Measurements from ENCODE around the gene AMBRA1. TPM values are rescaled to one million over a fixed set of nuclear protein-coding genes. Genes with fewer than 3 reads are reported as not detected.

The AMBRA1 gene
- total RNA-seq, 1 experiment from 2014 or later: 15.8 TPM

DNA sequence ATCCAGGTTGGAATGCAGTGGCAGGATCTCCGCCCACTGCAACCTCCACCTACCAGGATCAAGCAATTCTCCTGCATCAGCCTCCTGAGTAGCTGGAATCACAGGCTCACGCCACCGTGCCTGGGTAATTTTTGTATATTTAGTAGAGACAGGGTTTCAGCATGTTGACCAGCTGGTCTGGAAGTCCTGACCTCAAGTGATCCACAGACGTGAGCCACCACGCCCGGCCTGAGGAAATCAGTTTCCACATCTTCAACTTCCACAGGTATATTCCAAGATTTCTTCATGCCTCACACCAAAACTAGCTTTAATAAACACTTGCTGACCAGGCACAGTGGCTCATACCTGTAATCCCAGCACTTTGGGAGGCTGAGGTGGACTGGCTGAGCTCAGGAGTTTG is 15.6 kb upstream of the AMBRA1 start:
- no peak overlapping the region for H2AFZ ChIP-seq (ENCODE audit: low read length)
- no peaks in the 10 kb centered on the region for H3F3A ChIP-seq (ENCODE audit: low read length, unreplicated experiment)
- H3K9ac ChIP-seq (ENCODE audit: low read length): no peak overlapping the region
- no peak overlapping the region for H3K4me3 ChIP-seq (ENCODE audit: low read length)
- H3K36me3 ChIP-seq (ENCODE audit: low read depth, low read length): no peaks in the 10 kb centered on the region
- DNase-seq: no peak
- H4K20me1 ChIP-seq (ENCODE audit: low read length): no peaks in the 10 kb centered on the region
- no TSS peak for BruUV-seq (replicated peaks)
- no peak for ATAC-seq
- TF ChIP-seq, protein P1, sequence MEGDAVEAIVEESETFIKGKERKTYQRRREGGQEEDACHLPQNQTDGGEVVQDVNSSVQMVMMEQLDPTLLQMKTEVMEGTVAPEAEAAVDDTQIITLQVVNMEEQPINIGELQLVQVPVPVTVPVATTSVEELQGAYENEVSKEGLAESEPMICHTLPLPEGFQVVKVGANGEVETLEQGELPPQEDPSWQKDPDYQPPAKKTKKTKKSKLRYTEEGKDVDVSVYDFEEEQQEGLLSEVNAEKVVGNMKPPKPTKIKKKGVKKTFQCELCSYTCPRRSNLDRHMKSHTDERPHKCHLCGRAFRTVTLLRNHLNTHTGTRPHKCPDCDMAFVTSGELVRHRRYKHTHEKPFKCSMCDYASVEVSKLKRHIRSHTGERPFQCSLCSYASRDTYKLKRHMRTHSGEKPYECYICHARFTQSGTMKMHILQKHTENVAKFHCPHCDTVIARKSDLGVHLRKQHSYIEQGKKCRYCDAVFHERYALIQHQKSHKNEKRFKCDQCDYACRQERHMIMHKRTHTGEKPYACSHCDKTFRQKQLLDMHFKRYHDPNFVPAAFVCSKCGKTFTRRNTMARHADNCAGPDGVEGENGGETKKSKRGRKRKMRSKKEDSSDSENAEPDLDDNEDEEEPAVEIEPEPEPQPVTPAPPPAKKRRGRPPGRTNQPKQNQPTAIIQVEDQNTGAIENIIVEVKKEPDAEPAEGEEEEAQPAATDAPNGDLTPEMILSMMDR (conservative IDR thresholded peaks at IDR 0.05; ENCODE audit: low read depth, low read length): no peak
- TF ChIP-seq EZH2 (IDR thresholded peaks at IDR 0.05; ENCODE audit: low read length, unreplicated experiment) (no peak), EZH2phosphoT487 (IDR thresholded peaks at IDR 0.05; ENCODE audit: borderline replicate concordance, low read length) (no peak)
- ChIA-PET CTCF (no interaction called here), POLR2A (ENCODE audit: unreplicated experiment) (no interaction called here)
- no peaks in the 10 kb centered on the region for H3K79me2 ChIP-seq (ENCODE audit: low read length)
- no peak overlapping the region for H3K4me2 ChIP-seq (ENCODE audit: low read length)
- H3K9me3 ChIP-seq (ENCODE audit: low read length): no peaks in the 10 kb centered on the region
- no peaks in the 10 kb centered on the region for H3K9me2 ChIP-seq (replicated peaks; ENCODE audit: low read length)
- H3K27ac ChIP-seq (ENCODE audit: low read length): no peak overlapping the region
- no peaks in the 10 kb centered on the region for H3K4me1 ChIP-seq (ENCODE audit: insufficient read depth, low read length)
- intact Hi-C loops (cut with micrococcal nuclease): no loop called here
- H3K27me3 ChIP-seq (ENCODE audit: low read length): no peaks in the 10 kb centered on the region

DNA sequence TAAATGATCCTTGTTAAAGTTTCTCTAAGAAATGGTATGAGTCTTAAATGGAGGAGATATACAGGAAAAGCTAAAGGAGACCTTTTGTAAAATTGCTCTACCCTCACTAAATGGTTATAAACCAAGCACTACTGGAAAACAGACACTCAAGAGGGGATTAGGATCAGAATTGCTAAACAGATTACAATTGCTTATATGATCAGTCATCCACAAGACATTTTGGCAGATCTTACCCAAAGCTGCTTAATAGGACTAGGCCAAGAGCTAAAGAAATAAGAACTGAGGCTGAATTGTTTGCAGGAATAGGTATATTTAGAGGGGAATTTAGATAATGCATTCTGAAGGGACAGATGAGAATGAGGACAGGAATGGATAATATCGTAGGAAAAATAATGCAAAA is 13.7 kb upstream of the AMBRA1 start:
- Histone ChIP-seq H3K4me3 (ENCODE audit: low read length) (no peak overlapping the region), H3K36me3 (ENCODE audit: low read depth, low read length) (no peaks in the 10 kb centered on the region), H3K27ac (ENCODE audit: low read length) (no peak overlapping the region), H3K9me3 (ENCODE audit: low read length) (no peaks in the 10 kb centered on the region), H3K4me2 (ENCODE audit: low read length) (no peak overlapping the region), H3K9ac (ENCODE audit: low read length) (no peak overlapping the region), H3K27me3 (ENCODE audit: low read length) (no peaks in the 10 kb centered on the region), H3K4me1 (ENCODE audit: insufficient read depth, low read length) (no peaks in the 10 kb centered on the region), H3K79me2 (ENCODE audit: low read length) (no peaks in the 10 kb centered on the region), H2AFZ (ENCODE audit: low read length) (no peak overlapping the region), H4K20me1 (ENCODE audit: low read length) (no peaks in the 10 kb centered on the region), H3F3A (ENCODE audit: low read length, unreplicated experiment) (no peaks in the 10 kb centered on the region), H3K9me2 (replicated peaks; ENCODE audit: low read length) (no peaks in the 10 kb centered on the region)
- DNase-seq: no peak
- CTCF ChIA-PET: no interaction called here
- intact Hi-C loops (cut with micrococcal nuclease): no loop called here
- POLR2A ChIA-PET (ENCODE audit: unreplicated experiment): interaction anchor here (0.6 kb wide), 1 partner anchor 107 kb away, joined by 4 read pairs; no protein-coding TSS in a partner anchor
- no TSS peak for BruUV-seq (replicated peaks)
- ATAC-seq: no peak
- TF ChIP-seq EZH2phosphoT487 (IDR thresholded peaks at IDR 0.05; ENCODE audit: borderline replicate concordance, low read length) (no peak), EZH2 (IDR thresholded peaks at IDR 0.05; ENCODE audit: low read length, unreplicated experiment) (no peak)
- TF ChIP-seq, protein P1 (conservative IDR thresholded peaks at IDR 0.05; ENCODE audit: low read depth, low read length): no peak

DNA sequence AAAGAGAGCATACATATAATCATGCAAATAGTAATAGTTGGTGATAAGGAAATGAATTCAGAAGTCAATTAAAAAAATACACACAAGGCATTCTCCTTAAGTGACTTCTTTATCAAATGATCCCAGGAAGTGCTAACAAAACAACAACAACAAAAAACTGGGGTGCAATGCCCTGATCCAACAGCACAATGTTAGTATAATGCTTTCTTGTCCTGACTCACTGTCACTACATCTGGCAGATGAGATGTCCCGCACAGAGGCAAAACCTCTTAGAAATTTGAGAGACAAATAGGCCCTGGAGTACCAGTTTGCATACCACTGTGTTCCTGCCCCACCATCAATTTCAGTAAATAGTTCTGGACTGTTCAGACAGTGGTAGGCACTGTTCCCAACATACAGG is 11.0 kb upstream of the AMBRA1 start:
- Histone ChIP-seq H3K4me3 (ENCODE audit: low read length) (no peak overlapping the region), H3K27me3 (ENCODE audit: low read length) (no peaks in the 10 kb centered on the region), H3K9me2 (replicated peaks; ENCODE audit: low read length) (no peaks in the 10 kb centered on the region), H3K9me3 (ENCODE audit: low read length) (no peaks in the 10 kb centered on the region), H2AFZ (ENCODE audit: low read length) (no peak overlapping the region), H3K9ac (ENCODE audit: low read length) (no peak overlapping the region), H4K20me1 (ENCODE audit: low read length) (no peaks in the 10 kb centered on the region), H3K27ac (ENCODE audit: low read length) (no peak overlapping the region), H3K4me1 (ENCODE audit: insufficient read depth, low read length) (no peaks in the 10 kb centered on the region), H3K36me3 (ENCODE audit: low read depth, low read length) (no peaks in the 10 kb centered on the region), H3K4me2 (ENCODE audit: low read length) (no peak overlapping the region), H3K79me2 (ENCODE audit: low read length) (no peaks in the 10 kb centered on the region), H3F3A (ENCODE audit: low read length, unreplicated experiment) (no peaks in the 10 kb centered on the region)
- DNase-seq: no peak
- TF ChIP-seq EZH2 (IDR thresholded peaks at IDR 0.05; ENCODE audit: low read length, unreplicated experiment) (no peak), EZH2phosphoT487 (IDR thresholded peaks at IDR 0.05; ENCODE audit: borderline replicate concordance, low read length) (no peak)
- TF ChIP-seq, protein P1 (conservative IDR thresholded peaks at IDR 0.05; ENCODE audit: low read depth, low read length): no peak
- no peak for ATAC-seq
- CTCF ChIA-PET: no interaction called here
- POLR2A ChIA-PET (ENCODE audit: unreplicated experiment): no interaction called here
- BruUV-seq (replicated peaks): no TSS peak
- intact Hi-C loops (cut with micrococcal nuclease): no loop called here
